AG10803 (cell line): ENCODE data around the gene SH3PXD2A.

ENCODE experiments used
- DNase-seq: peaks from one replicate; pipeline ENCODE4 v3.0.0; 2010; ENCODE audit warnings: low read depth
- H3K4me3 ChIP-seq: 2 replicates; pipeline ENCODE4 v1.5.1; 2011; ENCODE audit warnings: mild to moderate bottlenecking, low read length, control low read depth
- TF ChIP-seq, protein P1 (sequence below): conservative IDR thresholded peaks from 2 replicates; pipeline ENCODE4 v1.5.1; 2011; ENCODE audit warnings: mild to moderate bottlenecking, low read length, control low read depth, inconsistent platforms

The SH3PXD2A gene

DNA sequence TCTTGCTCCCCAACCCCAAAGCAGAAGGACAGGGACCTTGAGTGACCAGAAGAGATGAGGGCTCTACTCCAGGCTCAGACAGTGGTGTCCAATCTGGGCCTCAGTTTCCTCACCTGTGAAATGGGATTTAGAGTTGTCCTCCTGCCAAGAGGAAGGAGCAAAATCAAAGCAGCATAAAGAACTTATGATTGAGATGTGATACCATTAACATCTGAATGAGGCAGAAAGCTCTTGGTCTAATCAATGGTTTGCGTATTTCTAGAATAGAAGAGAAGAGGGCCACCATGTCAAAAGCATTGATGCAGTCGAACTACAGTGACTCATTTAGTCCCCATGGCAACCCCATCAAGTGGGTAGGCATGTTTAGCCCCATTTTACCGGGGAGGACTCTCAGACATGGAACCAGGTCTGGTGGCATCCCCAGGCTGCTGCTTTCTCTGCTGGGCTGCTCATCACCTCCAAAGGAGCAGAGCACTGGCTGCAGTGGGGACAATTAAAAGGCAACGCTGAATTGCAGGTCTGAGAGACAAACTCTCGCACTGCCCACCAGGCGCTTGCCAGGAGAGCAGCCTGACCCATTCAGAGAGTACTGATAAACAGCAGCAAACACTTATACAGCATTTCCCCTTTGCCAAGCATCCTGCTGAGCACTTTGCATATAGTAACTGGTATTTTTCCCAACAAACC, 186.0 kb downstream of the SH3PXD2A start:
- TF ChIP-seq, protein P1, sequence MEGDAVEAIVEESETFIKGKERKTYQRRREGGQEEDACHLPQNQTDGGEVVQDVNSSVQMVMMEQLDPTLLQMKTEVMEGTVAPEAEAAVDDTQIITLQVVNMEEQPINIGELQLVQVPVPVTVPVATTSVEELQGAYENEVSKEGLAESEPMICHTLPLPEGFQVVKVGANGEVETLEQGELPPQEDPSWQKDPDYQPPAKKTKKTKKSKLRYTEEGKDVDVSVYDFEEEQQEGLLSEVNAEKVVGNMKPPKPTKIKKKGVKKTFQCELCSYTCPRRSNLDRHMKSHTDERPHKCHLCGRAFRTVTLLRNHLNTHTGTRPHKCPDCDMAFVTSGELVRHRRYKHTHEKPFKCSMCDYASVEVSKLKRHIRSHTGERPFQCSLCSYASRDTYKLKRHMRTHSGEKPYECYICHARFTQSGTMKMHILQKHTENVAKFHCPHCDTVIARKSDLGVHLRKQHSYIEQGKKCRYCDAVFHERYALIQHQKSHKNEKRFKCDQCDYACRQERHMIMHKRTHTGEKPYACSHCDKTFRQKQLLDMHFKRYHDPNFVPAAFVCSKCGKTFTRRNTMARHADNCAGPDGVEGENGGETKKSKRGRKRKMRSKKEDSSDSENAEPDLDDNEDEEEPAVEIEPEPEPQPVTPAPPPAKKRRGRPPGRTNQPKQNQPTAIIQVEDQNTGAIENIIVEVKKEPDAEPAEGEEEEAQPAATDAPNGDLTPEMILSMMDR, result no peak
- DNase-seq, result no peak
- no peak overlapping the region for H3K4me3 ChIP-seq

DNA sequence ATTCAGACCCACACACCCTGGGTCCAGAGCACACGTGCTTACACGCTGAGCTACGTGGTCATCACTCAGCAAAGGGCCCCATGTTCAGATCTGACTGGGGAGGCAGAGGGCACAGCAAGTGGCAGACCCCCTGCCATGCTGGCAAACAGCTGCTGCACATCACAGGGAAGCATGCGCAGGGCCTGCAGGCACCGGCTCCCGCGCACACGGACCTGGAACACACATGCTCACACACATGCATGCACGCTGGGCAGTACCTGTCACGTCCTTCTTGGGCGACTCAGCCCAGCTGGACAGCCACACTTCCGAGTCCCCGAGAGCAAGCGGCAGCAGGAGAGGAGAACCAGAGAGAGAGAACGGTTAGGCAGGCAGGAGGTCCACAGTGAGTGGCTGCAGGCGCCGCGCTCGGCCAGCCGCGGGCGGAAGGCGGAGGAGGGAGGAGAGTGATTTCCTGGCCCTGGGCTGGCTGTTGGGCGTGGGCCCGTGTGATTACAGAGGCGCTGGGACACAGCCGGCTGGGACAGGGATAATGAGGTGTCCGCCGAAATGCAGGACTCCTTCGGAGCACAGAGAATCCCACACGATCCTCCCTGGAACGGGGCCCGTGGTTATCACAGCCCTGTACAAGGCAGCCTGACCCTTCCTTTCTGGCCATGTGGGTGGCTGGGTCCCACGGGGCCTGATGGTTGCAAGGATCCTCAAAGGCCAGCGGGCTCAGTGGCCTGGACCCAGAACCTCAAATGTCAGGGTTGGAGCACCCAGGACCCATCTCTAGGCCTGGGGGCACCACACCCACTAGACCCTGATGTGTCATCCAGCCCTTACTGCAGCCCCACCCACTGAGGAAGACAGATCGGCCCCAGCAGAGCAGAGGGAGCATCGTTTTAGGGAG, 186.8 kb downstream of the SH3PXD2A start:
- H3K4me3 ChIP-seq, result peak overlapping the region; percentile 39
- peak; percentile 61 for DNase-seq
- TF ChIP-seq, protein P1, result no peak

DNA sequence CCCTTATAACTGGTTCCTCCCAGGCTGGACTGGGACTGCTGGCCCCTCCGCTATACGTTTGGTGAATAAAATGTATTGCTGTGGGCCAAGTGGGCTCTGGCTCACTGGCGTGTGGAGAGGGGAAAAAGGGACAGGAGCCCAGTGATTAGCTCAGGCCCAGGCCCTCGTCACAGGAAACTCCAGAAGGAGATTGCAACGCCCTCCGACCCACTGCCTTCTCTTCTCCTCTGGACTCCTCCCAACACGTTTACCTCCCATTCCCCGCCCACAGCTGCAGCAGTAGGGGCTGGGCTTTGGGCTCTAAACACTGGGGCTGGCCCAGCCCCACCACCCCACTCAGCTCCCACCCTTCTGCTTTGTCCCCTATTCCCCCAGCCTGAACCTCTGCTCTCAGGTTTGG, 188.0 kb downstream of the SH3PXD2A start:
- no peak overlapping the region for H3K4me3 ChIP-seq
- TF ChIP-seq, protein P1, result no peak
- no peak for DNase-seq

DNA sequence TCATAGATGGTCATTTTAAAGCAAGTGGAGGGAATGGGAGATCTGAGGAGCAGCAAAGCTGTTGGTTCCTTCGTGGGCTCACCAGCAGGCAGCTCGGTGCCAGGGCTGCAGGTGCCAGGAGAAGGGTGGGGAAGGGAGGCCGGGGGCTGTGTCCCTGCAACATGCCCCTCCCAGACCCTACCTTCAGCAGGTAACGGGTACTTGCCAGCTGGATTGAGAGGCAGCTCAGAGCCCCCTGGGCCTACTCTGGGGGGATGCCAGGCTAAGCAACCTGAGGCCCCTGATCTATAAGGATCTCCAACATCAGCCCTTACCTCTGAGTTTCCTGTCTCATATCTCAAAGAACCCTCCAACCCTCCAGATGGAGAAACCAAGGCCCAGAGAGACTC, 188.6 kb downstream of the SH3PXD2A start:
- TF ChIP-seq, protein P1, result no peak
- no peak for DNase-seq
- H3K4me3 ChIP-seq, result no peak overlapping the region

DNA sequence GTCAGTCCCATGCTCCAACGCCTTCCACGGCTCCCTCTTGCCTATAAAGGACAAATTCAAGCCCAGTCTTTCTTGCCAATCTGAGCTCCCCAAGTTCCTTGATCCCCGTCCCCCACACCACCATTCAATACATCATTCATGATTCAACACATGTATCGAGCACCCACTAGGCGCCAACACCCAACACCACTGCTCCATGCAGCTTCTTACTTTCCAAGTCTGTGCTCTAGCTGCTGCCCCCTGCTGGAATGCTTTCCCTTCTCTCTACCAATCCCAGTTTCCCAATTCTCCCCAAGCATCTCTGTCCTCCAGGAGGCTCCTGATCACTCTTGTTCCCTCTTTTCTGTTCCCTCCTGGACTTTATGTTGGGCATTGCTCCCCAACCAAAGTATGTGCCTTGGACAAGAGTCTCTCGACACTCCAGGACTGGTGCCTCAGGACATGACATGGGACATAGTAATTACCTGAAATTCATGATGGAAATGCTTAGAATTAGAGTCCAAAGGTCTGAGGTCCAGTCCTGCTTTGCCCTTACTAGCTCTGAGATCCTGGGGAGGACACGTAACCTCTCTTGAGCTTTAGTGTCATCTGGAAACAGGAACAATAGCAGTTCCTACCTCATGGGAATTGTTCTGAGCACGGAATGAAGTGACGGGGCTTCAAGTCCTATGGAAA, 189.2 kb downstream of the SH3PXD2A start:
- H3K4me3 ChIP-seq, result no peak overlapping the region
- DNase-seq, result peak; percentile 40
- TF ChIP-seq, protein P1, result peak; percentile 64

DNA sequence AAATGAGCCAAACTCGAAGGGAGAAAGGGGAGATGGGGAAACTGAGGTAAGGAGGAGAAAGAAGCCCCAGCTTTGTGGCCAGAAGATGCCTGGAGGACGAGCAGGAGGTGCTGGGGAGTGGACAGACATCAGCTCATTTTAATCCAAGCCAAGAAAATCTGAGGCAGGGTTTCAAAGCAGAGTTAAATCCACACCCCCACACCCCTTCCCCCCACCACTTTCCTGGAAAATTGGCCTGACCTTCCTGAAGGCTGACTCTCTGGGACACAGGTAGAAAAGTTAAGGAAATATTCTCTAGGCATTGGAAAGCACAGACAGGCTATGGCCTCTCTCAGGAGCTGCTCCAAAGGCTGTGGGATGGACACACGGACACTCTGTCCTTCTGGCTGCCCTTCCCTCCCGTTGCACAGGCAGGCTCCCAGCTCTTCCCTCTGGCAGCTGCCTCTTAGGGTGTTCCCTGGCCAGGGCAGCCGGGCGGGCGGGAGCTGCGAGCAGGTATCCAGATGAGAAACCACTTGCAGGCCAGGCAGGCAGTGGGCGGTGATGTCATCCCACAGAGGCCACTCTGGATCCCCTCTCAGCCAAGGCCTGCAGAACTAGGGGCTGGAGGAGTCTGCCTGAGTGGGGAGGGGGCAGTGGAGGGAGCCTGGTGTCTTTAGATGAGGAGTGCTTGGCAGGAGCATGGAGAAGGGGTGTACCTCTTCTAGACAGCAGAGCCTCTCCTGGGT, 190.1 kb downstream of the SH3PXD2A start:
- DNase-seq, result no peak
- no peak overlapping the region for H3K4me3 ChIP-seq

More for the DNA sequence above, 190.1 kb downstream of the SH3PXD2A start:
- TF ChIP-seq, protein P1, result no peak
